Suprapubic skin (tissue), 4 donors: ENCODE results near the gene PRSS3.

Experiments used
- POLR2A ChIP-seq, 2 donors: fragments of 450-650 bp; IDR thresholded peaks; one replicate each; pipeline ENCODE4 v1.6.1; 2017; ENCODE audit warnings: antibody characterized with exemption in 2 of 2, mild to moderate bottlenecking in 2 of 2, moderate library complexity in 2 of 2
- POLR2AphosphoS5 ChIP-seq, 3 donors: sonication (generic); formaldehyde crosslinking; IDR thresholded peaks; one replicate each; pipeline ENCODE4 v1.6.1; 2017; ENCODE audit warnings: antibody characterized with exemption in 3 of 3
- TF ChIP-seq, protein P1 (sequence below), 2 donors: fragments of 200-600 bp in 1 of 2; fragments of 450-650 bp in 1 of 2; sonication (generic) in 1 of 2; IDR thresholded peaks; one replicate each; pipeline ENCODE4 v1.5.1; 2016 to 2019; ENCODE audit warnings: antibody characterized with exemption in 2 of 2, mild to moderate bottlenecking in 1 of 2, moderate library complexity in 1 of 2

DNA sequence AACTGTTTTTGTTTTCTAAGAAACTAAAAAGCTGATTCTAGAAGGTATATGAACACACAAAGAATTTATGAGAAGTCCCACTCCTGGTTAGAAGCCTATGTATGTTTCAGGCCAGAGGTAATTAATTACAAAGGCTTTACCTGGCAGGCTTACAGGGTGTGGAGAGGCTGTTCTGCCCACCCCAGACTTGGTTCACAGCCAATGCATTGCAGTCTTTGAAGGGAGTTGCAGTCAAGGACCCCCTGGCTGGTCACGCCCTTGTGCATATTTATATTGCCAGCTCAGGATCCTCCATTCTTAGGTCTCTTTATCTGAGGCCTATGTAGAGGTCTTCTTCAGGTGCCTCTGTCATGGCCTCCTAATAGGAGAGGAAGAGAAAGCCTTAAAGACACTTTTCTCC, 13.6 kb upstream of the PRSS3 start:
- TF ChIP-seq, protein P1, sequence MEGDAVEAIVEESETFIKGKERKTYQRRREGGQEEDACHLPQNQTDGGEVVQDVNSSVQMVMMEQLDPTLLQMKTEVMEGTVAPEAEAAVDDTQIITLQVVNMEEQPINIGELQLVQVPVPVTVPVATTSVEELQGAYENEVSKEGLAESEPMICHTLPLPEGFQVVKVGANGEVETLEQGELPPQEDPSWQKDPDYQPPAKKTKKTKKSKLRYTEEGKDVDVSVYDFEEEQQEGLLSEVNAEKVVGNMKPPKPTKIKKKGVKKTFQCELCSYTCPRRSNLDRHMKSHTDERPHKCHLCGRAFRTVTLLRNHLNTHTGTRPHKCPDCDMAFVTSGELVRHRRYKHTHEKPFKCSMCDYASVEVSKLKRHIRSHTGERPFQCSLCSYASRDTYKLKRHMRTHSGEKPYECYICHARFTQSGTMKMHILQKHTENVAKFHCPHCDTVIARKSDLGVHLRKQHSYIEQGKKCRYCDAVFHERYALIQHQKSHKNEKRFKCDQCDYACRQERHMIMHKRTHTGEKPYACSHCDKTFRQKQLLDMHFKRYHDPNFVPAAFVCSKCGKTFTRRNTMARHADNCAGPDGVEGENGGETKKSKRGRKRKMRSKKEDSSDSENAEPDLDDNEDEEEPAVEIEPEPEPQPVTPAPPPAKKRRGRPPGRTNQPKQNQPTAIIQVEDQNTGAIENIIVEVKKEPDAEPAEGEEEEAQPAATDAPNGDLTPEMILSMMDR (IDR thresholded peaks at IDR 0.05) = no peak
- TF ChIP-seq POLR2AphosphoS5 (IDR thresholded peaks at IDR 0.05) (no peak), POLR2A (IDR thresholded peaks at IDR 0.05) (no peak)
